H1 (cell line): Measurements from ENCODE around the gene USF1. TPM values are rescaled to one million over a fixed set of nuclear protein-coding genes. Genes with fewer than 3 reads are reported as not detected.

ENCODE experiments used
- SIRT6 ChIP-seq: IDR thresholded peaks from one replicate; pipeline ENCODE4 v1.7.1; 2012; ENCODE audit warnings: low read length, inconsistent platforms
- TAF1 ChIP-seq: IDR thresholded peaks from 2 replicates; pipeline ENCODE4 v1.6.1; 2011; ENCODE audit warnings: mild to moderate bottlenecking, low read depth, low read length
- polyA plus RNA-seq, 7 experiments: library from polyadenylated mRNA; depleted of rRNA in 3 of 7; stranded (reverse) in 5 of 7; unstranded in 2 of 7; fragments of >200 nt in 5 of 7; fragments of 200-250 nt in 2 of 7; gene quantifications; 1 replicate in 5 of 7; 2 replicates in 1 of 7; 4 replicates in 1 of 7; pipeline versions ENCODE4 v1.2.1 to v1.2.3, GENCODE V29; 2011 to 2013; ENCODE audit warnings: missing spikeins in 2 of 7, mixed read lengths in 2 of 7
- total RNA-seq: library from RNA; stranded (reverse); fragmentation: NEBNext Ultra II Directional; extraction: Animal tissue kit (Norgen Biotek cat#: 25700); gene quantifications from 2 replicates; pipeline ENCODE4 v1.2.1, GENCODE V29; 2021

The USF1 gene
- total and polyA plus RNA-seq, 2 of the 8 experiments (the other 6 are each of a cell fraction or from before 2014, with no cell fraction given) = 45.7 to 68.9 TPM

- no peak for TF ChIP-seq TAF1
- no peak for TF ChIP-seq SIRT6
Measured at GRCh38 chr1:161033751-161034150, 12.0 kb downstream of the USF1 start (continued).
